T-cell (primary cell): ENCODE data around the gene COX7A2. TPM values are rescaled to one million over a fixed set of nuclear protein-coding genes. Genes with fewer than 3 reads are reported as not detected.

Experiments
- ATAC-seq, 4 experiments: fragments of 200-7000 bp in 3 of 4; fragments of 150-1000 bp in 1 of 4; cut with Tn5 transposase; replicated peaks in 1 of 4; 1 replicate in 3 of 4; 2 replicates in 1 of 4; pipeline ENCODE4 v1.10.0; 2021; ENCODE audit warnings: moderate library complexity in 3 of 4, mild to moderate bottlenecking in 2 of 4, moderate number of reproducible peaks in 1 of 4
- CTCF ChIA-PET, 2 donors: fragments of 300-600 bp; sonication (Branson Sonifier 250); formaldehyde crosslinking; loops; one replicate each; lab custom pipeline; 2022; ENCODE audit warnings: antibody characterized with exemption in 2 of 2; lab: Charles Lee
- POLR2A ChIA-PET, 2 donors: fragments of 300-600 bp; sonication (Branson Sonifier 250); formaldehyde crosslinking; loops; one replicate each; lab custom pipeline; 2022; ENCODE audit warnings: antibody characterized with exemption in 2 of 2; lab: Charles Lee
- DNase-seq, 35 experiments: peaks; one replicate each; pipeline versions ENCODE4 v3.0.0 to v3.0.0-alpha.2; 2013 to 2023
- H3K27ac ChIP-seq: one replicate; pipeline ENCODE4 v1.5.1; 2013; ENCODE audit warnings: low read length
- H3K27me3 ChIP-seq, 2 experiments: replicated peaks in 1 of 2; 1 replicate in 1 of 2; 2 replicates in 1 of 2; pipeline versions ENCODE4 v1.6.1 to v1.7.0; 2013; ENCODE audit warnings: low read length in 1 of 2, mixed read lengths in 1 of 2; ENCODE audit not compliant: control insufficient read depth in 2 of 2, insufficient read depth in 2 of 2; ENCODE audit errors: extremely low read depth in 1 of 2
- H3K36me3 ChIP-seq, 2 donors: 1 replicate in 1 of 2; 2 replicates in 1 of 2; pipeline versions ENCODE4 v1.6.1 to v1.7.0; 2013; ENCODE audit warnings: low read length in 1 of 2; ENCODE audit not compliant: control insufficient read depth in 2 of 2, insufficient read depth in 1 of 2; ENCODE audit errors: extremely low read depth in 1 of 2
- H3K4me1 ChIP-seq, 2 experiments: 1 replicate in 1 of 2; 2 replicates in 1 of 2; pipeline versions ENCODE4 v1.6.1 to v1.7.0; 2013; ENCODE audit warnings: low read length in 2 of 2, mixed read lengths in 1 of 2; ENCODE audit not compliant: insufficient read depth in 2 of 2, control insufficient read depth in 1 of 2; ENCODE audit errors: extremely low read depth in 1 of 2
- H3K4me3 ChIP-seq, 2 donors: 1 replicate in 1 of 2; 2 replicates in 1 of 2; pipeline versions ENCODE4 v1.5.1 to v1.7.0; 2013; ENCODE audit warnings: mild to moderate bottlenecking in 2 of 2, low read length in 1 of 2, moderate library complexity in 1 of 2; ENCODE audit not compliant: control insufficient read depth in 1 of 2; ENCODE audit errors: extremely low read depth in 1 of 2
- H3K9me3 ChIP-seq: 2 replicates; pipeline ENCODE4 v1.7.0; 2013
- H3K27ac Mint-ChIP-seq, 2 donors: one replicate each; pipeline ENCODE4 v1.8.0; 2020 to 2021; ENCODE audit warnings: mild to moderate bottlenecking in 2 of 2, mixed read lengths in 2 of 2
- H3K27me3 Mint-ChIP-seq, 2 donors: one replicate each; pipeline ENCODE4 v1.8.0; 2021 to 2022; ENCODE audit warnings: mixed read lengths in 2 of 2
- H3K36me3 Mint-ChIP-seq: one replicate; pipeline ENCODE4 v1.8.0; 2021; ENCODE audit warnings: mixed read lengths
- H3K4me1 Mint-ChIP-seq, 3 donors: one replicate each; pipeline ENCODE4 v1.8.0; 2020 to 2022; ENCODE audit warnings: mixed read lengths in 3 of 3, mild to moderate bottlenecking in 1 of 3
- H3K4me3 Mint-ChIP-seq, 3 donors: one replicate each; pipeline ENCODE4 v1.8.0; 2020 to 2022; ENCODE audit warnings: mild to moderate bottlenecking in 3 of 3, mixed read lengths in 3 of 3, moderate library complexity in 3 of 3
- H3K9me3 Mint-ChIP-seq, 3 donors: one replicate each; pipeline ENCODE4 v1.8.0; 2020 to 2022; ENCODE audit warnings: mixed read lengths in 3 of 3
- WGBS: methylation state at CpG from one replicate; pipeline ENCODE4 v1.1.5; 2013; ENCODE audit warnings: missing lambda C conversion rate; ENCODE audit not compliant: insufficient coverage; 5-methylcytosine and 5-hydroxymethylcytosine counted together
- total RNA-seq, 35 experiments: library from RNA in 6 of 35; stranded (reverse) in 6 of 35; fragments of 120-200 nt in 1 of 35; gene quantifications; one replicate each; pipeline versions ENCODE4 v1.2.1 to v1.2.4 and lab custom pipeline; 2013 to 2026

Gene COX7A2
- total RNA-seq, 5 donors from 2014 or later (not counting 1 experiment from before 2014, with no cell fraction given) = 195 to 213 (median 198) TPM

GRCh38 chr6:75266716-75267291, 23.2 kb upstream of the COX7A2 start:
- no peak overlapping the region for H3K27ac ChIP-seq
- ATAC-seq (peak in 3 of 4 experiments; percentile 48 to 75 (median 57)), DNase-seq (peak in 2 of 35 experiments; percentile 2 to 64)
- Mint-ChIP-seq H3K9me3 (no peaks in the 10 kb centered on the region), H3K36me3 (peaks cover 22% of the 10 kb centered on the region), H3K27ac (no peak overlapping the region), H3K4me1 (peaks cover 13 to 45% (median 41%) of the 10 kb centered on the region in 3 donors), H3K27me3 (no peaks in the 10 kb centered on the region), H3K4me3 (no peak overlapping the region)
- CTCF ChIA-PET = interaction anchor here (0.5 to 4.3 kb wide), 37 partner anchors 9 to 1614 kb away, joined by 3 to 40 read pairs (median 4); partner anchors contain the start of genes COX7A2 (in 1 of the 2) and TMEM30A (in 1 of the 2)
- POLR2A ChIA-PET = interaction anchor here (0.6 to 1.6 kb wide), 5 partner anchors 19 to 1667 kb away, joined by 3 to 9 read pairs (median 4); partner anchors contain the start of gene COX7A2 (in 1 of the 2)
- H3K36me3 ChIP-seq = peaks cover 0 to 13% of the 10 kb centered on the region in 2 donors
- no peaks in the 10 kb centered on the region for H3K27me3 ChIP-seq
- H3K4me3 ChIP-seq = no peak overlapping the region
- H3K9me3 ChIP-seq = no peaks in the 10 kb centered on the region
- WGBS = no CpG with 5 or more reads among the region's 2 CpGs
- H3K4me1 ChIP-seq = no peaks in the 10 kb centered on the region

- no peak for DNase-seq
- no peaks in the 10 kb centered on the region for H3K27me3 Mint-ChIP-seq
- no peak overlapping the region for H3K4me3 Mint-ChIP-seq
- no peaks in the 10 kb centered on the region for H3K27me3 ChIP-seq
- H3K9me3 Mint-ChIP-seq = no peaks in the 10 kb centered on the region
- peaks cover 0 to 32% of the 10 kb centered on the region in 2 donors for H3K36me3 ChIP-seq
- no peak overlapping the region for H3K4me3 ChIP-seq
- H3K9me3 ChIP-seq = no peaks in the 10 kb centered on the region
- H3K27ac ChIP-seq = no peak overlapping the region
- CTCF ChIA-PET = no interaction called here
- no peak overlapping the region for H3K27ac Mint-ChIP-seq
- no peaks in the 10 kb centered on the region for H3K4me1 ChIP-seq
- POLR2A ChIA-PET = no interaction called here
- peaks cover 27% of the 10 kb centered on the region for H3K36me3 Mint-ChIP-seq
- H3K4me1 Mint-ChIP-seq = peaks cover 0 to 18% (median 15%) of the 10 kb centered on the region in 3 donors
- no peak for ATAC-seq
Observed at GRCh38 chr6:75263401-75263750, 19.8 kb upstream of the COX7A2 start.

GRCh38 chr6:75262716-75263400, 19.3 kb upstream of the COX7A2 start:
- Histone ChIP-seq H3K4me3 (no peak overlapping the region), H3K9me3 (no peaks in the 10 kb centered on the region), H3K27ac (no peak overlapping the region), H3K27me3 (no peaks in the 10 kb centered on the region), H3K4me1 (no peaks in the 10 kb centered on the region), H3K36me3 (peaks cover 0 to 34% of the 10 kb centered on the region in 2 donors)
- no peak for DNase-seq
- H3K27me3 Mint-ChIP-seq = no peaks in the 10 kb centered on the region
- peaks cover 0 to 13% (median 13%) of the 10 kb centered on the region in 3 donors for H3K4me1 Mint-ChIP-seq
- no peaks in the 10 kb centered on the region for H3K9me3 Mint-ChIP-seq
- H3K4me3 Mint-ChIP-seq = no peak overlapping the region
- WGBS = 100% methylated on average over 1 of the region's 4 CpGs
- H3K27ac Mint-ChIP-seq = no peak overlapping the region
- peaks cover 28% of the 10 kb centered on the region for H3K36me3 Mint-ChIP-seq
- no peak for ATAC-seq
- CTCF ChIA-PET = interaction anchor here in 1 of 2 donors (0.6 to 0.7 kb wide), 2 partner anchors 146 to 1631 kb away, joined by 3 to 4 read pairs; no protein-coding TSS in a partner anchor
- POLR2A ChIA-PET = interaction anchor here in 1 of 2 donors (0.6 kb wide), 4 partner anchors 67 to 415 kb away, joined by 3 to 4 read pairs (median 4); no protein-coding TSS in a partner anchor

- H3K9me3 Mint-ChIP-seq = no peaks in the 10 kb centered on the region
Observed at GRCh38 chr6:75261299-75261698, 17.7 kb upstream of the COX7A2 start.

GRCh38 chr6:75257343-75258087, 13.9 kb upstream of the COX7A2 start:
- ATAC-seq (no peak), DNase-seq (no peak)
- no peak overlapping the region for H3K27ac ChIP-seq
- H3K27ac Mint-ChIP-seq = no peak overlapping the region
- H3K27me3 Mint-ChIP-seq = no peaks in the 10 kb centered on the region
- no CpG with 5 or more reads among the region's 1 CpG for WGBS
- peaks cover 0 to 34% of the 10 kb centered on the region in 2 donors for H3K36me3 ChIP-seq
- no peaks in the 10 kb centered on the region for H3K4me1 Mint-ChIP-seq
- no peaks in the 10 kb centered on the region for H3K9me3 ChIP-seq
- no peaks in the 10 kb centered on the region for H3K9me3 Mint-ChIP-seq
- no peak overlapping the region for H3K4me3 ChIP-seq
- H3K27me3 ChIP-seq = no peaks in the 10 kb centered on the region
- H3K4me3 Mint-ChIP-seq = no peak overlapping the region
- ChIA-PET POLR2A (no interaction called here), CTCF (no interaction called here)
- H3K4me1 ChIP-seq = no peaks in the 10 kb centered on the region
- H3K36me3 Mint-ChIP-seq = peaks cover 42% of the 10 kb centered on the region

More at GRCh38 chr6:75261299-75261698, 17.7 kb upstream of the COX7A2 start:
- DNase-seq (no peak), ATAC-seq (no peak)
- ChIA-PET POLR2A (interaction anchor here in 1 of 2 donors (0.6 kb wide), 1 partner anchor 1583 kb away, joined by 3 read pairs; no protein-coding TSS in a partner anchor), CTCF (interaction anchor here (1.1 to 2.1 kb wide), 2 partner anchors 10 kb away, joined by 3 to 10 read pairs; no protein-coding TSS in a partner anchor)
- H3K27ac ChIP-seq = no peak overlapping the region
- WGBS = no CpG with 5 or more reads among the region's 1 CpG
- H3K36me3 Mint-ChIP-seq = peaks cover 39% of the 10 kb centered on the region
- no peaks in the 10 kb centered on the region for H3K27me3 Mint-ChIP-seq
- H3K36me3 ChIP-seq = peaks cover 0 to 34% of the 10 kb centered on the region in 2 donors
- H3K4me3 Mint-ChIP-seq = no peak overlapping the region
- no peaks in the 10 kb centered on the region for H3K9me3 ChIP-seq
- no peak overlapping the region for H3K4me3 ChIP-seq
- H3K27ac Mint-ChIP-seq = no peak overlapping the region
- no peaks in the 10 kb centered on the region for H3K4me1 ChIP-seq
- no peaks in the 10 kb centered on the region for H3K27me3 ChIP-seq
- H3K4me1 Mint-ChIP-seq = peaks cover 0 to 3% (median 0%) of the 10 kb centered on the region in 3 donors

- Histone ChIP-seq H3K27me3 (no peaks in the 10 kb centered on the region), H3K4me3 (no peak overlapping the region), H3K36me3 (peaks cover 0 to 12% of the 10 kb centered on the region in 2 donors), H3K4me1 (no peaks in the 10 kb centered on the region), H3K9me3 (no peaks in the 10 kb centered on the region), H3K27ac (no peak overlapping the region)
- Mint-ChIP-seq H3K27ac (no peak overlapping the region), H3K4me1 (peaks cover 0 to under 1% (median 0%) of the 10 kb centered on the region in 3 donors), H3K27me3 (peaks cover 5 to 7% of the 10 kb centered on the region in 2 donors), H3K36me3 (peaks cover 6% of the 10 kb centered on the region), H3K4me3 (no peak overlapping the region), H3K9me3 (no peaks in the 10 kb centered on the region)
- DNase-seq (no peak), ATAC-seq (no peak)
- CTCF ChIA-PET = interaction anchor here (1.1 to 1.7 kb wide), 2 partner anchors 17 kb away, joined by 4 to 5 read pairs; no protein-coding TSS in a partner anchor
- WGBS = no CpG with 5 or more reads among the region's 2 CpGs
- POLR2A ChIA-PET = no interaction called here
Observed at GRCh38 chr6:75250552-75250951, 7.0 kb upstream of the COX7A2 start.
